Activated T-helper 2 cell treated with anti-CD3 and anti-CD28 coated beads, Interferon-gamma antibody, Interleukin-2, Interleukin-4, amounts not matched to agents 10 μg/mL and 5 μg/mL and 100 μg/mL, durations not matched to agents 14 hours and 24 hours and 36 hours (primary cell): ENCODE results near the gene PIGM. TPM values are rescaled to one million over a fixed set of nuclear protein-coding genes. Genes with fewer than 3 reads are reported as not detected.

ENCODE experiments used
- DNase-seq: peaks from one replicate; pipeline ENCODE4 v3.0.0; 2021; ENCODE audit warnings: low spot score
- H3K27ac Mint-ChIP-seq: one replicate; pipeline ENCODE4 v1.8.0; 2021; ENCODE audit warnings: mixed read lengths
- H3K27me3 Mint-ChIP-seq: one replicate; pipeline ENCODE4 v1.8.0; 2021; ENCODE audit warnings: low read depth, mixed read lengths
- H3K36me3 Mint-ChIP-seq: one replicate; pipeline ENCODE4 v1.8.0; 2021; ENCODE audit warnings: low read depth, mixed read lengths
- H3K4me1 Mint-ChIP-seq: one replicate; pipeline ENCODE4 v1.8.0; 2021; ENCODE audit warnings: low read depth, mixed read lengths
- H3K4me3 Mint-ChIP-seq: one replicate; pipeline ENCODE4 v1.8.0; 2021; ENCODE audit warnings: low read depth, mild to moderate bottlenecking, moderate library complexity, mixed read lengths
- H3K9me3 Mint-ChIP-seq: one replicate; pipeline ENCODE4 v1.8.0; 2021; ENCODE audit warnings: mixed read lengths
- intact Hi-C: fragments of 100-400 bp; cut with micrococcal nuclease; formaldehyde crosslinking; loops from one replicate; pipeline ENCODE4 v1.15.1; 2023
- total RNA-seq: library from RNA; stranded (reverse); gene quantifications from 2 replicates; pipeline ENCODE4 v1.2.3, GENCODE V29; 2022

The PIGM gene
- total RNA-seq, 1 donor from 2014 or later, result 7.1 TPM

DNA sequence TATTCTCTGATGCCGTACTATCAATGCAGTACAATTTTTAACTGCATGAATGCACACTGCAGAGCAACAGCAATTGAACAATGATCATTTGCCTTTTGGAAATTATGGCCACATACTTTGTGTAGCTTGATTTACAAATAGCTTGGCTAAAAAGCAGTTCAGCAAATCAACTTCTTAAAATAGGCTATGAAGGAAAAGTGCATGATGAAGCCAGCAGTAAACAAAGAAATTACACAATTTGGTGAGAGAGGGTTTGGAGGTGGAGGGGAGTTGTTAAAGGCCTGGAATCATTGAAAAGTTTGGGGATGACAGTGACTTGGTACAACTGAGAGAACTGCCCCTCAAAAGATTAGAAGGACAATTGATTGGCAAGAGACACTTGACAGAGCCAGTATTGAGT lies 6.5 kb downstream of the PIGM start:
- H3K36me3 Mint-ChIP-seq, result peaks cover 18% of the 10 kb centered on the region
- H3K9me3 Mint-ChIP-seq, result no peaks in the 10 kb centered on the region
- H3K4me3 Mint-ChIP-seq, result no peak overlapping the region
- no peak for DNase-seq
- H3K27ac Mint-ChIP-seq, result no peak overlapping the region
- H3K27me3 Mint-ChIP-seq, result no peaks in the 10 kb centered on the region
- peaks cover 16% of the 10 kb centered on the region for H3K4me1 Mint-ChIP-seq
- intact Hi-C loops, result no loop called here

DNA sequence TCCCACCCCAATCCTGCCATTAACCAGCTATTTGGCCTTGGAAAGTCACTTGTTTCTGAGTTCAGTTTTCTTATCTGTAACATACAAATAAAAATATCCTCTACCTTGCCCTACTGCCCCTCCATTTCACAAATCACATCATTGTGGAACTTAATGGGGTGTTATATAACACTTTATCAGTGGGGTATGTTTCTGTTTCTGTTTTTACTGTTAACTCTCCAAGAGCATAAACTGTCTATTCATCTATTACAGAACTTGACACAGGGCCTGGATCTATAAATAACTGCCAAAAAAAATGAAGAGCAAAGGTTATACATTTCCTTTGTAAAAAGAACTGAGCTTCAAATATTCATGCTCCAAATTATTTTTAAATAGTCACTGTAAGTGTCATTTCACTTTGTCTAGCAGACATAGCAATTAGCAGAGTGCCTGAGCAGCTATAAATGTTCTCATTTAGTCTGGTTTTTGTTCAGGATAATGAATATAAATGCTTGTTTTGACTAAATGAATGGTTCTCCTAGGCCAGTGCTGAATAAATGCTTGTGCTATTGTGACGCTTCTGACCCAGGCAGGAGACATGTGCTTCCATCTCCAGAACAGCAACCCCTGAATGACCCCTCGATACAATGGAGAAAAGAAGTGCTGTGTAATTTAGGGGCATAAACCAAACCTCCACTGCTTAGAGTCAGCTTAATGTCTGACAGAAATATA lies 7.4 kb downstream of the PIGM start:
- H3K4me1 Mint-ChIP-seq, result peaks cover 21% of the 10 kb centered on the region
- no peaks in the 10 kb centered on the region for H3K9me3 Mint-ChIP-seq
- H3K4me3 Mint-ChIP-seq, result no peak overlapping the region
- no peak for DNase-seq
- H3K36me3 Mint-ChIP-seq, result peaks cover 18% of the 10 kb centered on the region
- H3K27me3 Mint-ChIP-seq, result no peaks in the 10 kb centered on the region
- intact Hi-C loops, result no loop called here
- H3K27ac Mint-ChIP-seq, result no peak overlapping the region

DNA sequence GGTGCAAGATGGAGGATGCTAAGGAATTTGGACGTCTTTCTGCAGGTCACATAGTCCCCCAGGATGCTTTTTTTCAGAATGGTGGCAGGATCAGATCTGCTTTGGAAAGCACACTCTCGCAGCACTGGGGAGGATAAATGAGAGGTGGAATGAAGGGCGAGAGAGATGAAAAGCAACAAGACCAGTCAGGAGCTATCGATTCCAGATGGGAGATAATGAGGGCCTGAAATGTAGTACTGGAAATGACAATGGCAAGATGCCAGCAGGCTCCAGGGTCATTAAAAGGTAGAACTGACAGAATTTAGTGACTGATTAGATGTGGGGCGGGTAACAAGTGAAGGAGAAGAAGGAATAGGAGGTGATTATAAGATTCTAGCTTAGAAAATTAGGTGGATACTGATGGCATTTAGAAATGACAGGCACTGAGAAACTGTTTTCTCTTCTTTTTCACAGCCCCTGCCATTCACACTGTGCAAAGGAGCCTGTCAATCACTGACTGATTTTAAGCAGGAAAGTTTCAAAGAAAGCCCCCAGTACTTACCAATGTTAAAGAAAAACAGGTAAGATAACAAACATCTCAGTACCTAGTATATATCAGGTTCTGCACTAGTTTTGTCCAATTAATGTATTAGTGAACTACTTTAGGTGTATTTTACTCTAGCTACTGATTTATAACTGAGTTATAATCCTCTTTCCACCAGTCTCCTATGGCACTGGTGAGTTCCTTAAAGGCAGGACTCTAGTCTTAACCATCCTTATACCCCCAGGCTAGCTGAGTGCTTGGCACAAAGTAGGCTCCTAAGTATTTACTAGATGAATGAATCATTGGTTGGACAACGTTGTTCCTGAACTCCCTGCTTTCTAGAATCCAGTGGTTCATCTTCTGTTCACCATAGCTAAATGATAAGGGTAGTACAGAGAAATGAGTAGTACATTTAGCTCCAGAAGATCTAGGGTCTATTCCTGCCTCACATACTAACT lies 9.2 kb downstream of the PIGM start:
- no peaks in the 10 kb centered on the region for H3K27me3 Mint-ChIP-seq
- DNase-seq, result no peak
- no peak overlapping the region for H3K4me3 Mint-ChIP-seq
- H3K36me3 Mint-ChIP-seq, result peaks cover 14% of the 10 kb centered on the region
- no peak overlapping the region for H3K27ac Mint-ChIP-seq
- peaks cover 31% of the 10 kb centered on the region for H3K4me1 Mint-ChIP-seq
- intact Hi-C loops, result no loop called here
- H3K9me3 Mint-ChIP-seq, result no peaks in the 10 kb centered on the region

DNA sequence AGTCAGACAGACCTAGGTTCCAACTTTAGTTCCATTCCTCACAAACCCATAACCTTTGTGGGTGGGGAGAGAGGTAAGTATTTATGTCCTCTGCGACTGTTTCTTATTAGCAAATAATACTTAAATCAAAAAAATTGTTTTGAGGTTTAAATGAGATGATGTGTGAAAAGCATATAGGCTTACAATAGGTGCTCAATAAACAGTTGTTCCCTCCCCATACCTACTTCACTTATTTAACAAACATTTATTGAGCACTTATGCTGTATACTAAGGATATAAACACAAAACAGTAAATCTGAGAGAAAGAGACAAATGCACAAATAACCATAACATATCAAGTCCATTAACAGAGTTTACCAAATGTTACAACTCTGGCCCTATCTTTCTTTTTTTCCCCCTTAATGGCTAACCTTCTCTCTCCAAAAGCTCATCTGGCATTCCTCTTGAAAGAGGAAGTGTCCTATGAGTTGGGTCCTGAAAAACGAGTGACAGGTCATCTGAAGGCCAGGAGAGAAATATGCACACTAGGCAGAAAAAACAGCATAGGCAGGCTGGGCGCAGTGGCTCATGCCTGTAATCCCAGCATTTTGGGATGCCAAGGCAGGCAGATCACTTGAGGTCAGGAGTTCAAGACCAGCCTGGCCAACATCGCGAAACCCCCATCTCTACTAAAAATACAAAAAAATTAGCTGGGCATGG lies 10.3 kb downstream of the PIGM start:
- Mint-ChIP-seq H3K36me3 (peaks cover 9% of the 10 kb centered on the region), H3K27me3 (no peaks in the 10 kb centered on the region), H3K4me1 (peaks cover 37% of the 10 kb centered on the region), H3K4me3 (no peak overlapping the region), H3K27ac (no peak overlapping the region), H3K9me3 (no peaks in the 10 kb centered on the region)
- no peak for DNase-seq
- intact Hi-C loops, result no loop called here

DNA sequence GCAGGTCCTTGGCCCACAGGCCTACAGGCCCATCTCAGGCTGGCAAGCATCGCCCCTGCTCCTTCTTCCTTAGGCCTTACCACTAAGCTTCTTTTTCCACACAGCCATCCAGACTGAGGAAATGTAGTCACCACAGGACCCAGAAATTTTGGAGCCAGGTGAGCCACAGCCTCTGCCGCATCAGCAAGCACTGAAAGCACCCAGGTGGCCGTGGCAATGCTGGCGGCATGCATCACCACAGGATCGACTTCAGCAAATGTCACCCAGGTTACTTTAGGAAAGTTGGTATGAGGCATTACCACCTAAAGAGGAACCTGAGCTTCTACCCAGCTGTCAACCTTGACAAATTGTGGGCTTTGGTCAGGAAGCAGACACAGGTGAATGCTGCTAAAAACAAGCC lies 11.6 kb downstream of the PIGM start:
- intact Hi-C loops, result no loop called here
- Mint-ChIP-seq H3K4me3 (no peak overlapping the region), H3K9me3 (no peaks in the 10 kb centered on the region), H3K36me3 (peaks cover 1% of the 10 kb centered on the region), H3K27me3 (no peaks in the 10 kb centered on the region), H3K4me1 (peaks cover 37% of the 10 kb centered on the region), H3K27ac (peak overlapping the region; percentile 48)
- no peak for DNase-seq

DNA sequence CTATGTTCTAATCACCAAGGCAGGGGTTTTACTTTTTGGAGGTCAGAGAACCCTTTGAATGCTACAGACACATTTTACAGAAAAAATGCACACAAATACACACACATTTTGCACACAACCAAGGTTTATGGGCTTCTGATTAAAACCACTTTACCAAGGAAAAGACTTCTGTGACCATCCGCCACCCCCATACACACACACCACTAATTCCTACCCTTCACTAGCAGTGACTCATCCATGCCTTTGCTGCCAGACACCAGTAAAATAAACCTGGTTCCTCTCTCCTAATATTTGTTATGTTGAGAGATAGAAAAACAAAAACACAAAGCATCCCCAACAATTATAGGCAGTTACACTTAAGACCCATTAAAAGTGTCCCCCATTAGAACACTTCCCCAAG lies 12.9 kb downstream of the PIGM start:
- peak overlapping the region; percentile 3 for H3K4me3 Mint-ChIP-seq
- peak overlapping the region; percentile 81 for H3K27ac Mint-ChIP-seq
- H3K36me3 Mint-ChIP-seq, result no peaks in the 10 kb centered on the region
- DNase-seq, result no peak
- no peaks in the 10 kb centered on the region for H3K27me3 Mint-ChIP-seq
- intact Hi-C loops, result no loop called here
- H3K4me1 Mint-ChIP-seq, result peaks cover 35% of the 10 kb centered on the region
- no peaks in the 10 kb centered on the region for H3K9me3 Mint-ChIP-seq

DNA sequence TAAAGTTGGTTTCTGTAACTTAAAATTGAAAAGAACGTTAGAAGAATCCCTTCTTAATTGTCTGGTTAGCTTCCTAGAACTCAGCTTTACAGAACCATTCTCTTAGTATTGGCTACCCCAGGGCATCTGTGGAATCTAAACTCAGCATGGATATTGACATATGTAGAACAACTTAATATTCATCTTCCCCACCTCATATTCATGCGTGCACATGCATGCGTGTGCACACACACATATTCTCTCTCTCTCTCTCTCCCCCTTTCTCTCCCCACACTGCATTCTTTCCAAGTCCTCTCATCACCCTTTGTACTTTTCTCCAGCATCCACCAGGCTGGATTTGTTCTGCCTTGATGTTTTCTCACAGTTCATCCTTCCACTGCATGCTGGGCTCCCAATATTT lies 13.4 kb downstream of the PIGM start:
- intact Hi-C loops, result no loop called here
- DNase-seq, result no peak
- Mint-ChIP-seq H3K27me3 (no peaks in the 10 kb centered on the region), H3K36me3 (no peaks in the 10 kb centered on the region), H3K9me3 (no peaks in the 10 kb centered on the region), H3K4me3 (no peak overlapping the region), H3K27ac (peak overlapping the region; percentile 81), H3K4me1 (peaks cover 35% of the 10 kb centered on the region)

DNA sequence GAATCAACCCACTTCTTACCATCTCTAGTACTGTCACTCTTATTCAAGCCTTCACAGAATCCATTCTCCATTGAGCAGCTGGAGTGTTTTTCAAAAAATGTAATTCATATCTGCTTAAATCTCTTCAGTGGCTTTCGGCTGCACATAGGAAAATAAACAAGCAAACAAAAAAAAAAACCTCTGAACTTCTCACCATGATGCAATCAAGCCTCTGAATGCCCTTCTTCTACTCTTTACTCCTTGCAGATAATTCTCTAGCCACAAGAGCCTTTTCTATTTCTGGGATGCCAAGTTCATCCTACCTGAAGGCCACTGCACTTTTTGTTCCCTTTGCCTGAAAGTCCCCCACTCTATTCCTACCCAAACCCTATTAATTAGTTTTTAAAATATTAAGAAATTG lies 14.2 kb downstream of the PIGM start:
- H3K27me3 Mint-ChIP-seq, result no peaks in the 10 kb centered on the region
- H3K9me3 Mint-ChIP-seq, result no peaks in the 10 kb centered on the region
- H3K4me3 Mint-ChIP-seq, result no peak overlapping the region
- no peak overlapping the region for H3K27ac Mint-ChIP-seq
- intact Hi-C loops, result no loop called here
- peaks cover 35% of the 10 kb centered on the region for H3K4me1 Mint-ChIP-seq
- DNase-seq, result no peak
- no peaks in the 10 kb centered on the region for H3K36me3 Mint-ChIP-seq

DNA sequence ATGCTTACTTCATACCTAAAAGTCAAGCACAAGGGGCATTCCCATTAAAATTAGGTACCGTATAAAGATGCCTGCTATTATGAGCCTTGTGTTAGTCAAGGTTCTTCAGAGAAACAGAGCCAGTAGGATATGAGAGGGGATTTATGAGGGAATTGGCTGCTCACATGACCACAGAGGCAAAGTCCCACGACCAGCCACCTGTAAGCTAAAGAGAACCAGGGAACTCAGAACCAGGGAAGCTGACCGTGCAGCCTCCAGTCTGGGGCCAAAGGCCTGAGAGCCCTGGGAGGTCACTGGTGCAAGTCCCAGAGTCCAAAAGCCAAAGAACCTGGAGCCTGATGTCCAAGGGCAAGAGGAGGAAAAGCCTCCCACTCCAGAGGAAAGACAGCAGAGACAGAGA lies 20.0 kb downstream of the PIGM start:
- intact Hi-C loops, result no loop called here
- no peak for DNase-seq
- H3K27ac Mint-ChIP-seq, result no peak overlapping the region
- H3K36me3 Mint-ChIP-seq, result no peaks in the 10 kb centered on the region
- no peak overlapping the region for H3K4me3 Mint-ChIP-seq
- H3K4me1 Mint-ChIP-seq, result no peaks in the 10 kb centered on the region
- no peaks in the 10 kb centered on the region for H3K27me3 Mint-ChIP-seq
- H3K9me3 Mint-ChIP-seq, result no peaks in the 10 kb centered on the region

DNA sequence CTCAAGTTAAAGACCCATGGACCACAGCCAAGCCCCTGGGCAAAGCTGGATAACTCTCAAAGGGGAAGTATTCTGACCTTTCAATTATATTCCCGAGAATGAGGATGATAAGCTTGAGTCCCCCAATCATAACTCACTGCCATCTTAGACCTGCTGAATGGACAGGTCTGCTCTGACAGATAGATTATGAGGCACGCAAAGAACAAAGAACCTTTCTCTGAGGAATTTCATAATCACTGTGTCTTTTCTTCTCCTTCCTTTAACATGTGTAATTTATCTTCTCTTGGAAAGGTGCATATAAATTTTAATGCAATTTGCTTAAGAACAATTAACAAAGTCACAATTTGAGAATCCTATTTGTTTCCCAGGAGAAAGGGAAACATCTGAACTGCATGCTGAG lies 22.0 kb downstream of the PIGM start:
- intact Hi-C loops, result no loop called here
- H3K27me3 Mint-ChIP-seq, result no peaks in the 10 kb centered on the region
- no peak overlapping the region for H3K4me3 Mint-ChIP-seq
- H3K4me1 Mint-ChIP-seq, result no peaks in the 10 kb centered on the region
- no peaks in the 10 kb centered on the region for H3K36me3 Mint-ChIP-seq
- no peak for DNase-seq
- H3K27ac Mint-ChIP-seq, result no peak overlapping the region
- no peaks in the 10 kb centered on the region for H3K9me3 Mint-ChIP-seq

DNA sequence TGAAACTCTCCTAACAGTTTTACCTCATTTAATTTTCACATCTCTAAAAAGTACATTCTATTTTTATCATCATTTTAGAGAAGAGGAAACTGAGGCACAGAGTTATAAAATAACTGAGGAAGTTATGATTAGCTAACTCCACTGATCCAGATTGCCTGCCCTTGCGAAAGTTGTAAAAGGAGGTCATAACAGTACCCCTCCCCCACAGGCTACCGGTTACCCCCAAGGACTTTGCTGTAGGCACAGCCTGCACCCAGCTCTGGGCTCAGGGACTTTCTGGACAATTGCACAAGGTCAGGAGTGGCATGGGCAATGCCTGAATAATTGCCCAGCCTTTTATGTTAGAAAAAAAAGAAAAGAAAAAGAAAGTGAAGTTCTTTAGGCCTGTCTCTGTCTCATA lies 22.7 kb downstream of the PIGM start:
- no peaks in the 10 kb centered on the region for H3K4me1 Mint-ChIP-seq
- H3K9me3 Mint-ChIP-seq, result no peaks in the 10 kb centered on the region
- no peak overlapping the region for H3K4me3 Mint-ChIP-seq
- DNase-seq, result no peak
- intact Hi-C loops, result no loop called here
- H3K27me3 Mint-ChIP-seq, result no peaks in the 10 kb centered on the region
- no peaks in the 10 kb centered on the region for H3K36me3 Mint-ChIP-seq
- H3K27ac Mint-ChIP-seq, result no peak overlapping the region

DNA sequence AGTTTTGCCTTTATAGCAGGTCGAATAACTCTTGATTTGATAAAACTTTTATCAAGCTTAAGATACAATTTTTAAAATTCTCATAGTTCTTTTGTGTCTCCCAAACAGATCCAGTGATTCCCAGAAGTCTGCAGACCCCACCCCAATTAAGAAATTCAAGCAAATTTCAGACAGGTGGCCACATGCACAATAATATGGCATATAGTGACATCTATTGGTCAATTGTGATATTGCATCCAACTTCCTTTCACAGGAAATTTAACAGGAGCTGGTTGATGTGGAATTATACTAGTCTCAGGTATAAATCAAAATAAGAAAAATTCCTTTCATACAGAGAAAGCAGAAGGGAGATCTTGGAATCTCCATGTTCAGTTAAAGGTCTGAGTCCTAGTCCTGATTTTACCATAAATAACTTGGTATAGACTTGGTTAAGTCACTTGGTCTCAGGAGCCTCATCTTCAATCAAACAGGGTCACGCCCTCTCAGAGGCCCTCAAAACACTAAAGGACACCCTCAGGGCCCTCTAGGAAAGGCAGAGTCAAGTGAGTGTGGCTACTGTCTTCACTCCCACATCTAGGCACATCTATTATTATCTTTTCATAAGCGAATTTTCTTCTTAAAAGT lies 24.1 kb downstream of the PIGM start:
- no peak overlapping the region for H3K27ac Mint-ChIP-seq
- intact Hi-C loops, result loop anchor here (1.0 to 2.0 kb wide), 2 partner anchors 208 to 227 kb away; partner anchors contain the start of gene DUSP23
- no peak overlapping the region for H3K4me3 Mint-ChIP-seq
- no peak for DNase-seq
- H3K36me3 Mint-ChIP-seq, result no peaks in the 10 kb centered on the region
- no peaks in the 10 kb centered on the region for H3K27me3 Mint-ChIP-seq
- H3K4me1 Mint-ChIP-seq, result no peaks in the 10 kb centered on the region
- H3K9me3 Mint-ChIP-seq, result no peaks in the 10 kb centered on the region
